Measurements from ENCODE around the gene KRT35. TPM values are rescaled to one million over a fixed set of nuclear protein-coding genes. Genes with fewer than 3 reads are reported as not detected.
A peak's percentile ranks its signal among the peaks of the same experiment; 100 is the strongest.

Gene KRT35
- total RNA-seq, 1 donor from 2014 or later = not detected

DNA sequence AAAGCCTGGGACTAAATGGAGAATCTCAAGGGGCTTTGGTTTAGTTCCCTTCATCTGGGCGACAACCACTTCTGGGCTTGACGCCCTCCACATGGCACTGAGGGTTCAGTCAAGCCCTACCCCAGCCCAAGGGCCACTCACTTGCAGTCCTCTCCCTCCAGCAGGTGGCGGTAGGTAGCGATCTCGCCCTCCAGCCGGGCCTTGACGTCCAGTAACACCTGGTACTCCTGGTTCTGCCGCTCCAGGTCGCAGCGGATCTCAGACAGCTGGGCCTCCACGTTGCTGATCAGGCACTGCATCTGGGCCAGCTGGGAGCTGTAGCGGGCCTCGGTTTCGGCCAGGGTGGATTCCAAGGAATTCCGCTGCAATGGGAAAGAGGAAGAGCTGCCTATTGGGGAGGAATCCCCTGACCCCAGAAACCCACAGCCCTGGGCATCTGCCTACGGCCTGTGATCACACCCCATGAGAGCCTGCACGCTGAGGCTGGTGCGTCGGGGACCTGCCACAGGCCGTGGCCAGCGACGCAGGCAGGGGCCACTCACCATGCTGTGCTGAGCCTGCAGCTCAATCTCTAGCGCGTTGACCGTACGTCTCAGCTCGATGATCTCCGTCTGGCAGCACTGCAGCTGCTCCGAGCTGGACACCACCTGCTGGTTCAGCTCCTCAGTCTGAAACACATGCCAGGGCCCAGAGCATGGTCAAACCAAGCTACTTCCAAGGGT, 6.0 kb upstream of the KRT35 start:
- no peak for ATAC-seq

DNA sequence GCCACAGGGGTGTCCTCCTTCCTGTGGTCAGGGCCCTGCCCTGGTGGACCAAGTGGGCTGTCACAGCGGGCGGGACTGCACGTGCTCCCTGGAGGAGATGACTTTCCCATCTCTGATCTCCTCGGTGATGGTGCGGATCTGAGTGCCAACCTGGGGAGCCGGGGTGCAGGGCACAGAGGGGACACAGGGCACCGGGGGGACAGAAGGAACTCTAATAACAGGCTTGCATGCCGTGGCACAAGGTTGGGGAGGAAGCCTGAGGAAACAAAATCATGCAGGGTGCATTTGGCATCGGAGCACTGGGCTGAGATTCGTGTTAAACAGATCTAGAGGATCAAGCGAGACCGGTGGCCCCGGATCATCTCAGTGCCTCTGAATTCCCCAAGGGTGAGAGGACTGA, 5.4 kb upstream of the KRT35 start:
- no peak for ATAC-seq

DNA sequence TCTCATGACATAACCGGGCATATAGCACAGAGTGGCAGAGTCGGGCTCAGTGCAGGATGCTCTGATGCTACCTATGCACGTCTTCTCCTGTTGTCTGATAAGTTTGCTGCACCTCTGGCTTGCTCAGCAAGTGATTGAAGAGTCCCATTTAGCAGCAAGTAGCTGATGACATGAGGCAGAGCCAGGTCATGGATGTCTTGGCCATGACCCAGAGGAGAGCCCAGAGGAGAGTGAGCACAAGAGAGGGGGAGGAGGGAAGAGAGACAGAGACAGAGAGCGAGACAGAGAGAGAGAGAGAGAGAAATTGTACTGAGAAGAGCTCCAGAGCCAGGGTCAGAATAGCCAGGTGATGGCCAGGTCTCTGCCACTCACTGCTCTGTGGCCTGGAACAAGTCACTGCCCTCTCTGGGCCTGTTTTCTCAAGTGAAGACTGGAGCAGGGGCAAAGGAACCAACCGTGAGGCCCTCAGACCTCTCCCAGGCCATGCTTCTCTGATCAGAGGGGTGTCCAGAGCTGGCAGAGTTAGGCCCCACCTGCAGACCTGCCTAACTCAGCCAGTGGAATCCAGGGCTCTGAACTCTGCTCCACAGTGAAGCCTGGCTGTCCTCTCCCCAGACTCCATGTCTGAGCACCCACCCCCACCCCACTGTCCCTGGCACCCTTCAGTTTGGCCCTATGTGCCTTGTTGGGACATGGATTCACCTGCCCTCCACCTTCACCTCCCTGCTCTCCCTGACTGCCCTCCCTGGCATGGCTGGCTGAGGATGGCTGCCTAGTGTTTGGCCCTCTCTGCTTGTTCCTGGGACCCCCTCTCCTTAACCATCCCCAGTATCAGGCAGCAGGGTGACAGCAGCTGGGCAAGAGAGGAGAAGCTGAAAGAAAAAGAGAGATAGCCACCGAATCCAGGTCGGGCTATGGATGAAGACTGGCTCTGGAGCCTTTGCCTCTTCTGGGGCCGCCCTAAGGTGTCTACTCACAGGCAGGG, 4.3 kb upstream of the KRT35 start:
- no peak for ATAC-seq

DNA sequence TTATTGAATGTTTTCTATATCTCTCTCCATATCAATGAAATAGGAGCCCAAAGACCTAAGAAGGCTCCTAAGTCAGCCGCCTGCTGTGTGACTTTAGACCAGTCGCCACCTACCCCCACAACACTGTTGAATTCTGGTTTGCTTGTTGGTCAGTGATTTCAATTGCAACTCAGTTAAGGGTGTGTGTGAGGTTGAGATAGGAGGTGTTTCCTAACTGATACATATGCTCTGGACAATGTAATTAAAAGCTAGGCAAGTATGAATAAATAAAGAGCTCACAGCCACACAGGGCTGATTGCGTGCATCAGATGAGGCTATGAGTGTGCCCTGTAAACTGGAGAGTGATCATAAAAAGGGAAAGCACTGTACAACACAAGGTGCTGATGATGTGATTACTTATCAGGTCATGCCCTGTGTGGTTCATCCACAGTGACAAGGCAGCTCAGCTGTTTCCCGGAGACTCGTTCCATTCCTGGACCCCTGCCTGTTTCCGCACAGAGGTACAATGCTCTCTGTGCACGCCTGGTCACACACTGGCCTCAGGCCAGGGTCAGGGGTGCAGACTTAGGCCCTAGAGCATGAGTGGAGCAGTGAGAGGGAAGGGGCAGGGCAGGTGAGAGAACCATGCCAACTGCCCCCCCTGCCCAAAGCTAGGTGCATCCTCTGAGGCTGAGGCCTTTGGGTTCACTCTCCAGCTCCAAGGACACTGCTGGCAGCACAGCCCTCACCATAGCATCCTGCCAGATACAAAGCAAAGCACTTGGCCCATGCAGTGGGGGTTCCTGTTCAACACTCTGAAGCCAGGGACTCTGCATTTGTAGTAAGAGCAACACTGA, 3.3 kb upstream of the KRT35 start:
- ATAC-seq = no peak

DNA sequence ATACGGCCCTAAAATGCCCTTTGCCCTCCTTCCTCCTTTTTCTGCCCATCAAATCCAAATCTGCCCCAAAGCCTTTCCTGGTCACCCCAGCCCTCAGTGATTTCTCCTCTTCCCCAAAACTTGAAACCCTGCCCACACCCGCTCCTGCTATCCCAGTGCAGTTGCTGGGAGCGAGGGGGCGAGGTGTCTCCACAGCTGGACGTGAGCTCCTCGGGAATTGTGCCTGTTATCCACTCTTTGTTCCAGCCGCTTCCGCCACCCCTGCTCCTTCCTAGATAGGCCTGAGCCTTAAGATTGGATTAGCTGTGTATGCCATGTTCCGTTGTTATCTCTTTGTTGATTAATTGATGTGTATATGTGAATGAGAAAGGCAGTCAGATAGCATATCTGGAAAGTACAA, 2.6 kb upstream of the KRT35 start:
- ATAC-seq = no peak

DNA sequence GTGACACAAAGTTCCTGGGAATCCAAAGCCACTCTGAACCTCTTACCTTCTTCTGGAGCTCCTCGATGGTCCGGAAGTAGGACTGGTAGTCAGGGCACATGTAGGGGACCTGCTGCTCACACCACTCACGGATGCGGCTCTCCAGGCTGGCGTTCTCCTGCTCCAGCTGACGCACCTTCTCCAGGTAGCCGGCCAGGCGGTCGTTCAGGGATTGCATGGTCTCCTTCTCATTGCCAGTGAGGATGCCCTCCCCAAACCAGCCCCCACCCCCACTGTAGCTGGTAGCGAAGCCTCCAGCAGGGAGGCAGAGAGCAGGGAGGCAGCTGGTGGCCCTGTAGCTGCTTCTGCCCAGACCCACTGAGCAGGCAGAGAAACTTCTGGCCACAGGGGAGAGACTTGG, 370 bp downstream of the KRT35 start:
- no peak for ATAC-seq

DNA sequence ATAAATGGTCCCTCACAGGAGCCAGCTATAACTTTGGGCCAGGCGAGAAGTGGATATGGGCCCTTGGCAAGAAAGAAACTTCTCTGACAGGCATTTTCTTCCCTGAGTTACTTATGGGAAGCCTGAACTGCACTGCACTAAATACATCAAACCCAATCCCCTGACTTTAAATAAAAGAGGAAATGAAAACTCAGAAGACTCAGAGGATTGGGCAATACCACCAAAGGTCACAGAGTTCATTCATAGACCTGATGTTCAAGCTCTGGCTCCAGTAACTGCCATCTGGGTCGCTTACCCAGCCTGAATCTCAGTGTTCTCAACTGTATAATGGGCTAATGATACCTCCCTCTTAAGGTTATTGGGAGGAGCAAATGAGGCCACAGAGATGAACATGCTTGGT, 815 bp downstream of the KRT35 start:
- no peak for ATAC-seq

DNA sequence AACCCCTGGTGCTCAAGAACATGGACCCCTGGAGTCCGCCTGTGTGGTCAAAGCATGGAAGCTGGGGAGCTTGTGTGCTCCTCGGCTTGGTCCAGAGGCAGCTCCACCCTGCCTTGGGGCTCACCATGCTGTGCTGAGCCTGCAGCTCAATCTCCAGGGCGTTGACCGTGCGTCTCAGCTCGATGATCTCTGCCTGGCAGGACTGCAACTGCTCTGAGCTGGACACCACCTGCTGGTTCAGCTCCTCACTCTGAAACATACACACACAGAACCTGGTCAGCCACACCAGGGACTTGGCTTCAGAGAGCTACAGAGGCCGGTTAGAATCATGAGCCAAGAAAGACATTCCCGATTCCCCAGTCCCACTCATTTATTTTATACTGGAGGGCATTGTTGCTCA, 2.7 kb downstream of the KRT35 start:
- peak; percentile 25 for ATAC-seq

DNA sequence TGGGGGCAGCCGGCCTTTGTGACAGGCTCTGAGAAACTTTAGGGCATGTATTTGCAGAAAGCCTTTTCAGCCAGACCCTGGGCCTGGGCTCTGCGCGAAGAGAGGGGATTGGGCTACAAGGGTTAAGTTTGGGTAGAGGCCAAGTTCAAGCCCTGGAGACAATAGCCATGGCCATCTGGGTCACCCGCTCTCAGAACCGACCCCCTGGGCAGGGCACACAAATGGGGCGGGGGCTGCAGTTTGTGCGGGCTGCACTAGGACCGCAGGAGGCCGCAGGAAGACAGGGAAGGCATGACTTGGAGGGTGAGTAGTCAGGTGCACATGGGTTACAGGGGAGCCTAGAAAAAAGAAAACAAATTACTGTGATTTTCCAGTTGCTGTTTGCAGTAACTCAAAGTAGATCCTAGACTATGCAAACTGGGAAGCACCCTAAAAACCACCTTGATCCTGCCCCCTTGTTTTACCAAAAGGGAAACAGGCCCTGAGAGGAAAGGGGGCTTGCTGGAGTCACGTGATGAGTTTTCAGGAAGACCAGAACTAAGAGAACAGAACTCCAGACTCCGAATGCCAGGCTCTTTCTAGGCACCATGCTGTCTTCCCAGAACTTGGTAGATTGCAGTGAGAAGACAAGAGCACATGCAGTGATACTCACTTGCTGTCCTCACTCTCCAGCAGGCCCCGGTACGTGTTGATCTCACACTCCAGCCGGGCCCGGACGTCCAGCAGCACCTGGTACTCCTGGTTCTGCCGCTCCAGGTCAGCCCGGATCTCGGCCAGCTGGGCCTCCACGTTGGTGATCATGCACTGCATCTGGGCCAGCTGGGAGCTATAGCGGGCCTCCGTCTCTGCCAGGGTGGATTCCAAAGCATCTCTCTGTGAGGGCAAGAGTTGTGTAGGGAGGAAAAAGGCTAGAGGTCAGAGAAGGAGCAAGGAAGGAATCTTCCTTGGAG, 3.8 kb downstream of the KRT35 start:
- no peak for ATAC-seq

DNA sequence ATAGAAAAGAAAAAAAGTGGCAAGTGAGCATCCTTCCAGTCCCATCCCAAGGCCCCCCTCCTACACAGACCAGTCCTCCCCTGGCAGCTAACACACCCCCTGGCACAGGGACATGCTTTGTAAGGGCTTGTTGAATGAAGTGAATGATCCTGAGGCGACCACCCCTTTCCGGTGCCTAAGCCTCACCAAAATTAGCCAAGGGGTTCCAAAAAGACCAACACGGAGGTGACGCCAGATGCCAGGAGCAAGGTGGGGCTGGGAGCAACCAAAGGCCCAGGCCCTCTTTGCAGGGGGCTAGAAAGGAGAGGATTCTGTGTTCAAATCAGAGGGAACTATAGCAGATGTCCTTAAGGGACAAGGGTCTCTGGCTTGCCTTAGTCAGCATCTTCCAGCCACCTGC, 5.5 kb downstream of the KRT35 start:
- no peak for ATAC-seq

DNA sequence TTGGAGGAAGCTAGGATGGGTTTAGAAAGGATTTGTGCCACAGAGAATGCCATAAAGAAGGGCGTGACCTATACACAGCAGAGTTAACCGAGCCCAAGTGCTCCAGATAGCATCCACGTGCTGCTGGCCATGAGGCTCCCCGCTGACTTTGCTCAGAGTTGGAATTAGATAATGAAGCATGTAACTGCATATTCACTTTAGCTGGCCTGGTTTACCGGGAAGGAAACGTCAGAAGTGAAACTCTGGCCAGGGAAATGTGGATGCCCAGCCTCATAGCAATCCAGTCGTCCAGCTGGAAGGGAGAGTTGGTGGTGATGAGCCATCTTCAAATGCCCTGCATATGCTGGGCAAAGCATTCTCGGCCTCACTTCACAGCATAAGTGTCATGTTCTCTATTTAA, 6.1 kb downstream of the KRT35 start:
- no peak for ATAC-seq

DNA sequence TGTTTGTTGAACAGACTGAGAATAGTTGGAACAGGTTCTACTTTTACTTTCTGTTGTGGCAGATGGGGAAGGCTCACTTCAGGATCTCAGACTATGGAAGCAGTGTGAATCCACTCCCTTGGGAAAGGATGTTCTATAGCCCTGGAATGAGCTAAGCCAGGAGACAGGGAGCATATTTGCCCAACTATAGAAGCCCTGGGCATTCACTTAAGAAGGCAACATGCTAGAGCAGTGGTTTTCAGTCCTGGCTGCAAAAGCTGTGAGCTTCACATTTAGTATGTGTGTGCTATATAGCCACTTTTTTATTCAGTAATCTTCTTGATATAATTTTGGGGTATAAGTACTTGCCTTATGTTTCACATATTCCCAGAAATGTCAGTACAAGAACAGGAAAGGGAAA, 12.6 kb downstream of the KRT35 start:
- ATAC-seq = no peak

DNA sequence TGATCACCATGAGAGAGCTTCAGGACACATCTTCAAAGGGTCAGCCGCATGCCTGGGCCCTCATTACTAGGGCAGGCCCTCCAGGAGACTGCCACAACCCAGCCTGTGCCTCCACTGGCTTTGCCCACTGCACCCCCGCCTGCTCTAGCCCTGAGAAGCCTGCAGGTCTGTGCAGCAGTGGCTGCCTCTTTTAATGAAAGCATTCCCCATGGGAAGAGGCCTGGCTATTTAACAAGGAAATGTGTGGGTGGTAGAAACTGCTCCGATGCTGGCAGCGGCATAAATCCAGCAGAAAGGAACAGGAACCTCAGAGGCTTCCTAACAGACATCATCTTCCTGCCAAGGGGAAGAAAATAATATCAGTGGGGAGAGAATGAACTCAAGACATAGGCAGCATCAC, 13.4 kb downstream of the KRT35 start:
- no peak for ATAC-seq

DNA sequence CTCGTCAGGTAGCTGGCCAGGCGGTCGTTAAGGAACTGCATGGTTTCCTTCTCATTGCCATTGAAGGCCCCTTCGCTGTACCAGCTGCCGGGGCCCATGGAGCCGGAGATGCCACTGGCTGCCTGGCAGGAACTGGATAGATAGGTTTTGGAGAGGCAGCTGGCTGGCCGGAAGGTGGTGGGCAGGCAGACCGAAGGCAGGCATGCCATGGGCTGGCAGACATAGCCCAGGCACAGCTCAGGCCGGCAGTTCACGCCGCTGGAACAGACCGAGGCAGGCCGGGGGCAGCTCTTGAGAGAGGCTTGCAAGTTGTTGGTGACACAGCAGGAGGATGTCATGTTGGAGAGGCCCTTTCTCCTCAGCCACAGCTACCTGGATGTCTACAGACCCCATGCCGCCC, 14.0 kb downstream of the KRT35 start, which contains the start of gene KRT32:
TSS of gene KRT32 (minus strand) at position 399 of the 400 bp plus-strand sequence. CDS start at position 338, 61 bp downstream.
- no peak for ATAC-seq

DNA sequence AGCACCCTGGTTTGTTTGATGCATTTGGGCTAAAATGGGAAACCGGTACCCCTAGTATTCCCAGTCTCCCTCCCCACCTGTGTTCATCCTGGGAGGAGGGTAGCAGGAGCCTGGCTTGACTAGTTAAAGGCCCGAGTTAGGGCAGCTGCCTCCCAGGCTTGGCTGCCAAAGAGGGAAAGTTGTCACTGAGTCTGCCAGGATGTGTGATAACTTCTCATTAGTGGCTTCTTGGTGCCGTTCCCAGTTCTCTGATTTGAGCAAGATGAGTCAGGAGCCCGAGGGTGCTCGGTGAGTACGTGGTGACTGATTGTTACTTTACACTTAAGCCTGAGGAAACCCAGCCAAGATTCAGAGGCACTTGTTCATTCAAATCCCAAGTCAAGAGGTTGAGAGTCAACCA, 16.3 kb downstream of the KRT35 start:
- ATAC-seq = peak; percentile 94

DNA sequence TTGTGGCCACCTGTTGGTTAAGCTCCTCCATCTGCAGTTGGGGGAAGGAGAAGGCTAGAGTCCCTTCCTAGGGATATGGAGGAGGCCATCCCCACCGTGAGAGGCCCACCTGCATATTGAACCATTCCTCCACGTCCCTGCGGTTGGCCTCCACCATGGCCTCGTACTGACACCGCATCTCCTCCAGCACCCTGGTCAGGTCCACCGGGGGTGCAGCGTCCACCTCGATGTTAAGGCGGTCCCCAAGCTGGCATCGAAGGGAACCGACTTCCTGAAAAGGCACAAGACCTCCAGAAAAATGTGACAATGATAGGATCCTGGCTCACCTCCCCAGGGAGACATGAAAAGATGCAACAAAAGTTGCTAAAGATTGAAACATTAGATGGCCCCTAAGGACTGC, 16.8 kb downstream of the KRT35 start:
- ATAC-seq = no peak

DNA sequence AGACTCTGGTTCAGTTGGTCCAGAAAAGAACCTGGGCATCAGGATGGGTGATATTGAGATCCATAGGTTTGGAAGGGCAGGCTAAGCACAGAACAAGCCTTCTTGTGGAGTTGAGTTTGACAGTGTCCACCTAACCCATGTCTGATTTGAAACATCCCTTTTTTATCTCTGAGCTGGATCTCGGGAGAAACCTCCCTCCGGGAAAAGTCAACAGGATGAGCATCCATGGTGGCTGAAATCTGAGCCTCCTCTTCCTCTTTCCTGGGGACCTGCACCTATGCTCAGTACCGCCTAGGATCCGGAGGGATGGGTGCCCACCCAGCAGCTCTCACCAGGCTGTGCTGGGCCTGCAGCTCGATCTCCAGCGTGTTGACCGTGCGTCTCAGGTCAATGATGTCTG, 17.2 kb downstream of the KRT35 start:
- no peak for ATAC-seq

DNA sequence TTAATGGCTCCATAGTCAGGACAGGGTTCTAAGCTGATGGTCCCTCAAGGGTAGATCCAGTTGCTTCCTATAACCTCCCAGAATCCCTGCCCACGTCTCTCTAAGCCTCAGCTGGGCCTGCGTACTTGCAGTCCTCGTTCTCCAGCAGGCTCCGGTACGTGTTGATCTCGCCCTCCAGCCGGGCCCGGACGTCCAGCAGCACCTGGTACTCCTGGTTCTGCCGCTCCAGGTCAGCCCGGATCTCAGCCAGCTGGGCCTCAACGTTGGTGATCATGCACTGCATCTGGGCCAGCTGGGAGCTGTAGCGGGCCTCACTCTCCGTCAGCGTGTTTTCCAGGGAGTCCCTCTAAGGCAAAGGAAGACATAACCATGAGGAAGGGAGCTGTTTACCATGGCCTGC, 18.2 kb downstream of the KRT35 start:
- no peak for ATAC-seq

DNA sequence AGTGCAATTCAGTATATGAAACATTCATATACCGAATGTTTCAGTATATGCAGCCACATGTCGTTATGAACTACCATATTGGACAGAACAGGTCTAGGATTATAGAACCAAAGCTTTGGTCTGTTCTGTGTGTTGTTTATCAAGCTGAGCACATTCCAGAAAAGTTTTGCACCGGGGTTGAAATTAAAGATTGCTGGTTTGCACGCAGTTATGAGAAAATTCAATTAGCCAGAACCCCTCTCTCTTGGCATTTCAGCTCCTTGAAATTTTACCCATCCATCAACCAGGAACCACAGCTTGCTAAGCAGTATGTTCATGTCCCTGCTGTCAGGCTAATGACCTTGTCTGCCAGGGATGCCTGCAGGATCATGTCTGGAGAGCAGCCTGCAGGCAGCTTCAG, 23.3 kb downstream of the KRT35 start:
- peak; percentile 50 for ATAC-seq

DNA sequence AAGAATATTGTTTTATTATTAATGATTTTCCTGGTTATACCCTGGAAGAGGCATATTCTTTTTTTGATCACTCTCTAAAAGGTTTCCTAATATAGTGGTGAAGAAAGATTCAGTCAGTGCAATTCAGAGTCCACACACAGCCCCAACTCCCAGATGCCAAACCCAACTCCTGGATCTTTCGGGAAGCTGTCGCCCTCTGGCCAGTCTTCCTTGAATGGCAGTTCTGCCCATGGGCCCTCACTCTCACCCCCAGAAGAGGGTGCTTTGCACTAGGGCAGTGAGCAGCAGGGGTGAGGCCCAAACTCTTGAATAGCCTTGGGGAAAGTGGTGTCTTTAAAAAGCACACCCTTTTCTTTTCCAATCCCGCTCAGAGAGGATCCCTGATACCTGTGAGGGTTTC, 24.7 kb downstream of the KRT35 start:
- no peak for ATAC-seq

DNA sequence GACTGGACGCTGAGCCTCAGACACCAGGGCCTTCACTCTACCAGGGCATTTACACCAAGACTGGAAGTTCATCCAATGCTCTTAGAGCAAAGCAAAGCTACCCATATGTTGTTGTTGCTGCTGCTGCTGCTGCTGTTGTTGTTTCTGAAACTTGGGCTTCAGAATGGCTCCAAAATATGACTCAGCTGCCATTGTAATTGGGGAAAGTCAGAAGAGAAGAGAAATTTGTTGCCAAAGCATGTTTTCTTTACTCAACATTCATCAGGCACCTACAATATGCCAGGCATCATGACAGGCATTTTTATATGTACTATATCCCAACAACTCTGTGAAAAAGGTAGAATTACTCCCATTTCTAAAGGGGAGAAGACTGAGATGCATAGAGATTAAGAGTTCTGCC, 25.7 kb downstream of the KRT35 start:
- no peak for ATAC-seq

DNA sequence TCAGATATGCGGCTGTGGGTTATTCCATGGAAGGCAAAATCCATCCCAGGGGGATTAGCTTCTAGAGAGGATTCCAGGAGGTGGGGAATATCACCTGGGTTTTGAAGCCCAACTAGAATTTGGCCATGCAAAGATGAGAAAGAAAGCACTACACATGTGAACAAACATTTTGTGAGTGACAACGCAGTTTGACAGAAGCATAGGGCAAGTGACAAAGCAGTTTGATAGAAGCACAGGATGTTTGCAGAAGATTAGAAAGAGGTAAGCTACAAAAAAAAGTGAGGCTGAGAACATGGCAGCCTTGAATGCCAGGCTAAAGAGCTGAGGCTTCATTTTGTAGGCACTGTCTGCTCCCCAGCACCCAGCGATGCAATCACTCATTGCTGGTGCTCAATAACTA, 27.9 kb downstream of the KRT35 start:
- ATAC-seq = no peak
